ENCODE measurements around the gene DCAF11. TPM values are rescaled to one million over a fixed set of nuclear protein-coding genes. Genes with fewer than 3 reads are reported as not detected.

Gene DCAF11
- total RNA-seq, 2 donors from 2014 or later = 54.1 to 69.8 TPM

DNA sequence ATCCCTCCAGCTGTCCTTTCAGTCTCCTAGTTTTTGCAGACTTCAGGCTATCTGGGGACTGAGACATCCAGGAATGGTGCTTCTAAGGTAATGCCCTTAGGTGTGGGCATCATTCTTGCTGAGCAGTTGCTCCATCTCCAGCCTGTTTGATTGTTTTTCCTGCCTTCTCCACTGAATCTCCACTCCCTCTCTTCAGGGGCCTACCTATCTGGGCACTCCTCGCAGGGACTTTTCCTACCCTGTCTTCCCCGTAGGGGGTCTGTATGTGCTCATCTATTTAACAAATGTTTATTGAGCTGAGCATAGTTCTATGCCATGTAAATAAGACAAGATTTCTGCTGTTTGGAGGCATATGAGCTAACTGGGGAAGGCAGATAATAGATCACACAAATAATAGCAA, 18.4 kb downstream of the DCAF11 start:
- peak overlapping the region; percentile 86 to 94 for H3K27ac ChIP-seq
- DNase-seq (ENCODE audit: low spot score) = no peak
- H3K9me3 ChIP-seq = no peaks in the 10 kb centered on the region
- no peaks in the 10 kb centered on the region for H3K27me3 ChIP-seq
- TF ChIP-seq, protein P1, sequence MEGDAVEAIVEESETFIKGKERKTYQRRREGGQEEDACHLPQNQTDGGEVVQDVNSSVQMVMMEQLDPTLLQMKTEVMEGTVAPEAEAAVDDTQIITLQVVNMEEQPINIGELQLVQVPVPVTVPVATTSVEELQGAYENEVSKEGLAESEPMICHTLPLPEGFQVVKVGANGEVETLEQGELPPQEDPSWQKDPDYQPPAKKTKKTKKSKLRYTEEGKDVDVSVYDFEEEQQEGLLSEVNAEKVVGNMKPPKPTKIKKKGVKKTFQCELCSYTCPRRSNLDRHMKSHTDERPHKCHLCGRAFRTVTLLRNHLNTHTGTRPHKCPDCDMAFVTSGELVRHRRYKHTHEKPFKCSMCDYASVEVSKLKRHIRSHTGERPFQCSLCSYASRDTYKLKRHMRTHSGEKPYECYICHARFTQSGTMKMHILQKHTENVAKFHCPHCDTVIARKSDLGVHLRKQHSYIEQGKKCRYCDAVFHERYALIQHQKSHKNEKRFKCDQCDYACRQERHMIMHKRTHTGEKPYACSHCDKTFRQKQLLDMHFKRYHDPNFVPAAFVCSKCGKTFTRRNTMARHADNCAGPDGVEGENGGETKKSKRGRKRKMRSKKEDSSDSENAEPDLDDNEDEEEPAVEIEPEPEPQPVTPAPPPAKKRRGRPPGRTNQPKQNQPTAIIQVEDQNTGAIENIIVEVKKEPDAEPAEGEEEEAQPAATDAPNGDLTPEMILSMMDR (IDR thresholded peaks at IDR 0.05) = no peak
- peaks cover 0 to 48% of the 10 kb centered on the region in 2 donors for H3K4me1 ChIP-seq
- H3K36me3 ChIP-seq = peaks cover 4% of the 10 kb centered on the region
- H3K4me3 ChIP-seq = peak overlapping the region; percentile 39

DNA sequence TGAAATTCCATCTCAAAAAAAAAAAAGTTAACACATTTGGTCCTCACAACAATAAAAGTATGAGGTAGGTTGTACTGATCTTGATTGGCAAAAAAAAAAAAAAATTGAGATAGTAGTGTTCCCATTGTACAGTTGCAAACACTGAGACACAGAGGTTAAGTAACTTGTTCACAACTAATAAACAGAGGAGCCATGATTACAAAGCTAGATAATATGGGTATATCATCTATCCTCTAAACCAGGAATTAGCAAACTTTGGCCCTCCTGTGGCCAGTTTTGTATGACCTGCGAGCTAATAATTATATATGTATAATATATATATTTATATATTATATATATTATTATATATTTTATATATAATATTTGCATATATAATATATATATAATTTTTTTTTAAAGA, 19.2 kb downstream of the DCAF11 start:
- TF ChIP-seq, protein P1 (IDR thresholded peaks at IDR 0.05) = no peak
- Histone ChIP-seq H3K27me3 (no peaks in the 10 kb centered on the region), H3K9me3 (no peaks in the 10 kb centered on the region), H3K27ac (no peak overlapping the region), H3K4me3 (no peak overlapping the region), H3K36me3 (peaks cover 12% of the 10 kb centered on the region), H3K4me1 (peaks cover 0 to 56% of the 10 kb centered on the region in 2 donors)
- DNase-seq (ENCODE audit: low spot score) = no peak

DNA sequence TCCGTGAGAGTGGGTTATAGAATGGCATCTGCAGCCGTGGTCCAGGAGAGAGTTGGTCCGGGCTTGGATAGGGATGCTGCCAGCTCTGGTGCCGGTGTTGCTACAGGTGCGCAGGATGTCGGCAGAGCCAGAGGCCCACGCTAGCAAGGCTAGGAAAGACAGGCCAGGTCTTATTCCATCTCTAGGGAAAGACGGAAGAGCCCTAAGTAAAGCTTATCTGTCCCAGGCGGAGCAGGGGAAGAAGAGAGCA, 20.9 kb downstream of the DCAF11 start:
- H3K4me1 ChIP-seq = peaks cover 0 to 71% of the 10 kb centered on the region in 2 donors
- peaks cover 19% of the 10 kb centered on the region for H3K36me3 ChIP-seq
- H3K27me3 ChIP-seq = no peaks in the 10 kb centered on the region
- TF ChIP-seq, protein P1 (IDR thresholded peaks at IDR 0.05) = no peak
- H3K27ac ChIP-seq = peak overlapping the region; percentile 89 to 94
- H3K9me3 ChIP-seq = no peaks in the 10 kb centered on the region
- H3K4me3 ChIP-seq = peak overlapping the region; percentile 92 to 98
- DNase-seq (ENCODE audit: low spot score) = no peak

DNA sequence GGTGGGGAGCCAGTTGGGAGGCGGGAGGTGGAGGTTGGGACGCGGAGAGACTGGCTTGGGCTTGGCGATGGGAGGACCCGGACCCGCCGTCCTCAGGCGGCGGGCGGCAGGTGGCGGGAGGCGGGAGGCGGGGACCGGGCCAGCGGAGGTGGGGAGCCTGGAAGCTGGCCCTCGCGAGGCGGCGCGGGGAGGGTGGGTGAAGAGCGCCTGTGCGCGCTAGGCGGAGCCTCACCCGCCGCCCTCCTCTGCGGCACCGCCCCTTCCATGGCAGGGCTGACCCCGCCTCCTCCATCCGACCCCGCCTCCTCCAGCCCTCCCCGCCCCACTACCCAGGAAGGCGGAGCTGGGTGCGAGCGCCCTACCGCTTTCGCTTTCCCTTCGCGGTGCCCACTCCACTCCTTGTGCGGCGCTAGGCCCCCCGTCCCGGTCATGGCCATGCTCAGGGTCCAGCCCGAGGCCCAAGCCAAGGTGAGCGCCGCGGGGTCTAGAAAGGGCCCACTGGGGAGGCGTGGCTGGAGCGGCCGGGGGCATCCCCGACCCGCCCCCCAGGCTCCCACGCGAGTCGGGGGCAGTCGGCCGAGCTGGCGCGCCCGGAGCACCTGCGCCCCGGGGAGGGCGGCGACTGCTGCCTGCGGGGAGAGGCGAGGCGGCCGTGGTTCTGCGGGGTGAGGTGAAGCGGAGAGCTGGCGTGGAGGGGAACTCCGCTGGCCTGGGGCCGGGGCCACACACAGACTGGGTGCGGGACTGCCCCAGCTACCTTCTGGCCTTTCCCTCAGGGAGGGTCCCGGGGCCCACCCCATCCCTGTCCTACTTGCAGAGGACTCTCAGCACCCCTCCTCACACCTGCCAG, 21.5 kb downstream of the DCAF11 start, which contains the start of gene PSME1:
Gene PSME1, plus strand, starts transcription at position 361 of the 850 bp plus-strand sequence. Its CDS starts 69 bp downstream, at position 430.
- H3K27ac ChIP-seq = peak within 1 kb of the TSS; percentile 89 to 94
- H3K27me3 ChIP-seq = no peaks in the 10 kb centered on the region
- peaks cover 19% of the 10 kb centered on the region for H3K36me3 ChIP-seq
- TF ChIP-seq, protein P1 (IDR thresholded peaks at IDR 0.05) = peak in 1 of 2 donors; percentile 19
- H3K9me3 ChIP-seq = no peaks in the 10 kb centered on the region
- H3K4me1 ChIP-seq = peaks cover 0 to 70% of the 10 kb centered on the region in 2 donors
- peak within 1 kb of the TSS; percentile 92 to 98 for H3K4me3 ChIP-seq
- peak; percentile 88 for DNase-seq (ENCODE audit: low spot score)

DNA sequence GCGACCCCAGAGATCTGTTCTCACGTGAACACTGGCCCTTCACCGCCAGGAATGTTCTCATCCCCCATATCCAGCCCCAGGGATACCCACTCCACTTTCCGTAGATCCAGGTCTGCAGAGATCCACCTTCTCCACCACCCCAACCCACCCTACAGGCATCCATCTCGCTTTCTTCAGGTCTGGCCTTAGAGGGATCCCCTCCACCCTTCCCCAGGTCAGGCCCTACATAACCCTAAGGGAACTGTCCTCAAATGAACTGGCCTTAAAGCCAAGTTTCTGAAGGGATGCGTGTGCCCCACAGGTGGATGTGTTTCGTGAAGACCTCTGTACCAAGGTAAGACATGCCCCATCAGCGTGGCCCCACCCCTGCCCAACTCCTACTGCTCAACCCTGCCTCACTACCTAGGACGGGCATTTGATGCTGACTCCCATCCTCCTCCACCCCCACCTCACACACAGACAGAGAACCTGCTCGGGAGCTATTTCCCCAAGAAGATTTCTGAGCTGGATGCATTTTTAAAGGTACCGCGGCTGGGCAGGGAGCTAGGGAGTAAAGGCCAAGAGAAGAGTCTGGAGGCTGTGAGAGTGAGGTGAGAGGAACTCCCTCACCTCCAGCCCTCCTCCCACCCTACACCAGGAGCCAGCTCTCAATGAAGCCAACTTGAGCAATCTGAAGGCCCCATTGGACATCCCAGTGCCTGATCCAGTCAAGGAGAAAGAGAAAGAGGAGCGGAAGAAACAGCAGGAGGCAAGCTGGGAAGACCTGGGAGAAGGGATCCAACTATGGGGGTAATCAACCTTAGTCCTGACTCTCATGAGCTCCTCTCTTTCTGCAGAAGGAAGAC, 22.3 kb downstream of the DCAF11 start:
- no peaks in the 10 kb centered on the region for H3K27me3 ChIP-seq
- TF ChIP-seq, protein P1 (IDR thresholded peaks at IDR 0.05) = no peak
- H3K4me1 ChIP-seq = peaks cover 0 to 63% of the 10 kb centered on the region in 2 donors
- peak overlapping the region; percentile 92 to 98 for H3K4me3 ChIP-seq
- H3K9me3 ChIP-seq = no peaks in the 10 kb centered on the region
- peaks cover 19% of the 10 kb centered on the region for H3K36me3 ChIP-seq
- H3K27ac ChIP-seq = peak overlapping the region; percentile 89 to 94
- no peak for DNase-seq (ENCODE audit: low spot score)
